Mesothelial cell of epicardium (in vitro differentiated cells): ENCODE data around the gene PRKAG1. TPM values are rescaled to one million over a fixed set of nuclear protein-coding genes. Genes with fewer than 3 reads are reported as not detected.

Experiments used
- DNase-seq, 2 experiments: peaks; one replicate each; pipeline ENCODE4 v3.0.0; 2021; ENCODE audit warnings: low spot score in 2 of 2; ENCODE audit not compliant: unreplicated experiment in 2 of 2
- H3K27ac Mint-ChIP-seq: 2 replicates; pipeline ENCODE4 v1.8.0; 2021; ENCODE audit warnings: mixed read lengths
- H3K27me3 Mint-ChIP-seq: 2 replicates; pipeline ENCODE4 v1.8.0; 2021; ENCODE audit warnings: low read depth, mixed read lengths
- H3K36me3 Mint-ChIP-seq: 2 replicates; pipeline ENCODE4 v1.8.0; 2021; ENCODE audit warnings: mixed read lengths
- H3K4me1 Mint-ChIP-seq: 2 replicates; pipeline ENCODE4 v1.8.0; 2021; ENCODE audit warnings: mixed read lengths
- H3K4me3 Mint-ChIP-seq: 2 replicates; pipeline ENCODE4 v1.8.0; 2021; ENCODE audit warnings: mild to moderate bottlenecking, moderate library complexity, mixed read lengths
- H3K9me3 Mint-ChIP-seq: 2 replicates; pipeline ENCODE4 v1.8.0; 2021; ENCODE audit warnings: mixed read lengths
- total RNA-seq: library from RNA; stranded (reverse); gene quantifications from 3 replicates; pipeline ENCODE4 v1.2.1, GENCODE V29; 2021
- TF ChIP-seq, protein P1 (sequence below): fragments of 200-600 bp; sonication (generic); IDR thresholded peaks from one replicate; pipeline ENCODE4 v1.5.0; 2021; ENCODE audit warnings: antibody characterized with exemption; ENCODE audit not compliant: unreplicated experiment

The PRKAG1 gene
- total RNA-seq, 1 donor from 2014 or later = 61.8 TPM

DNA sequence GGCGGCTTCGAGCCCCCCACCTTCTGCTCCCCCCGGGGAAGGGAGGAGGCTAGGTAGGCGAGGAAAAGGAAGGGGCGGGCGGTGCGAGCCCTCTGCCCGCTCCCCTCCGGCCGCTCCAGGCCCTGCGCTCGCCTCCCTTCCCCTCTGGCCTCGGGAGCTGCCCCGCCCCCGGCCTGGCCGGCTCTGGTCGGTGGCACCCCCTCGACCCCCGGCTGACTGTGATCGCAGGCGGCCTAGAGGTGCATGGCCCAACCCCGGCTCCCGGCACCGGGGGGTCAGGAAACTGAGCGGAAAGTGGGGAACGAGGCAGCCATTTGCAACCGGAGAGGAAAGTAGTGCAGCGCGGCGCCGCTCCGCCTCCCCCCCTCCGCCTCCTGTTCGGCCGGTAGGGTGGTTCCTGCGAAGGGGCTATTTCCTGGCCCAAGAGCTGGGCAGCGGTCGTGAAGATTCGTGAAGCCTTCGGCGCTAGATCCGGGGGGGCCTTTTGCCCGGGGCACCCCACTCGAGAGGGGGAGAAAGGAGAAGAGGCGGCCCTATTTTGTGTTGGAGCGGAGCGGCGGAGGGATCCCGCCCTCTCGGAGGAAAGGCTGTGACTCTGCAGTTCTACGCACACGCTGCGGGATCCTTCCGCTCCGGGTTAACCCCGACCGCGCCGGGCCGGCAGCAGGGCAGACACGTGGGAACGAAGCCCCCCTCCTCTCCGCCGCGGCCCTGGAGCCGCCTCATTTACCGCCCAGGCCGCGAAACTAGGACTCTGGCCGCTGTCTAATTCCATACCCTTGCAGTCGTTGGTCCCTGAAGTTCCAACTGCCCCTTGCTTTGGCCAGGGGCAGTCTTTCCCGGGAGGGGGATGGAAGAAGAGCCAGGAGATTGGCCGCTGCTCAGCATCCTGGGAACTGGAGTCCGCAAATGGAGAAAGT is 41.9 kb upstream of the PRKAG1 start, which contains the start of gene KMT2D:
TSS of gene KMT2D (minus strand) at position 558 of the 920 bp plus-strand sequence. CDS start 5,470 bp downstream, outside the sequence.
- no peaks in the 10 kb centered on the region for H3K36me3 Mint-ChIP-seq
- H3K9me3 Mint-ChIP-seq = no peaks in the 10 kb centered on the region
- DNase-seq = peak; percentile 90 to 91
- H3K4me1 Mint-ChIP-seq = peaks cover 47% of the 10 kb centered on the region
- no peaks in the 10 kb centered on the region for H3K27me3 Mint-ChIP-seq
- peak within 1 kb of the TSS; percentile 98 for H3K27ac Mint-ChIP-seq
- H3K4me3 Mint-ChIP-seq = peak within 1 kb of the TSS; percentile 96
- TF ChIP-seq, protein P1, sequence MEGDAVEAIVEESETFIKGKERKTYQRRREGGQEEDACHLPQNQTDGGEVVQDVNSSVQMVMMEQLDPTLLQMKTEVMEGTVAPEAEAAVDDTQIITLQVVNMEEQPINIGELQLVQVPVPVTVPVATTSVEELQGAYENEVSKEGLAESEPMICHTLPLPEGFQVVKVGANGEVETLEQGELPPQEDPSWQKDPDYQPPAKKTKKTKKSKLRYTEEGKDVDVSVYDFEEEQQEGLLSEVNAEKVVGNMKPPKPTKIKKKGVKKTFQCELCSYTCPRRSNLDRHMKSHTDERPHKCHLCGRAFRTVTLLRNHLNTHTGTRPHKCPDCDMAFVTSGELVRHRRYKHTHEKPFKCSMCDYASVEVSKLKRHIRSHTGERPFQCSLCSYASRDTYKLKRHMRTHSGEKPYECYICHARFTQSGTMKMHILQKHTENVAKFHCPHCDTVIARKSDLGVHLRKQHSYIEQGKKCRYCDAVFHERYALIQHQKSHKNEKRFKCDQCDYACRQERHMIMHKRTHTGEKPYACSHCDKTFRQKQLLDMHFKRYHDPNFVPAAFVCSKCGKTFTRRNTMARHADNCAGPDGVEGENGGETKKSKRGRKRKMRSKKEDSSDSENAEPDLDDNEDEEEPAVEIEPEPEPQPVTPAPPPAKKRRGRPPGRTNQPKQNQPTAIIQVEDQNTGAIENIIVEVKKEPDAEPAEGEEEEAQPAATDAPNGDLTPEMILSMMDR = no peak

DNA sequence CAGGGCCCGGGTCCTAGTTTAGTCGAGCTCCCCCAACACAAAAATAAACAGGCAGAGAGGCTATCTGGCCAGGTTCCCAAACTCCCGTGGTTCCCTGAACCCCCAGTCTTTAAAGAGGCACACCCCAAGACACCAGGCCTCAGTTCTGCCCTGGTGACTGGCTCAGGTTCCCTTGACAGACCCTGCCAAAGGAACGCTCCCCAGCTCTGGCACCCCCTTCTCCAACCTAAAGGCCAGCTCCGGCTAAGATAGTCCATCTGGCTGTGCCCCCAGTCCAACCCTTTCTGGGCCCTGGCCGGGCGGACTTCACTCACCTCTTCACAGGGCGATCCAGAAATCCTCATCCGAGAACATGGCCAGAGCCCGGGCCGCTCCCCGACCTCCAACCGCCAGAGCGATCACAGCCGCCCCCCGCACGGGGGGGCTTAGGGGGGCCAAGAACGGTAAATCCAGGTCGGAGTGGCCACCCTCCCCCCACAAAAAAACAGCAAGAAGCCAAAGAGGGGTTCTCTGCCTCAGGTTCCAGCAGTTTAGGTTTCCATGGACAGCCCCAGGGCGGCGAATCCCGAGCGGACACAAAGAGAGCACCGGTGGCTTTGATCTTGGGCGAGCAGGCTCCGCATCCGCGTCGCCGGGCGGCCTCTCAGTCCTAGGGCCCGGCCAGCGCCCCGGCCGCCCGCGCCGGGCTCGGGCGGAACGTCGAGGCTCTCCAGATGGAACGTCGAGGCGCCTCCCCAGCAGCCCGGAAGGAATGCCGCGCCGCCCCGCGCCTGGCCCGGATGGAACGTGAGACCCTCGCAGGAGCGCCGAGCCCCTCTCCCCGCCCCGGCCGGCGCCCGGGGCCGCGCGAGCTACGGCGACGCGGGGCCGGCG is 41.0 kb upstream of the PRKAG1 start:
- peaks cover 7% of the 10 kb centered on the region for H3K36me3 Mint-ChIP-seq
- TF ChIP-seq, protein P1 = no peak
- H3K4me3 Mint-ChIP-seq = peak overlapping the region; percentile 96
- no peaks in the 10 kb centered on the region for H3K27me3 Mint-ChIP-seq
- H3K9me3 Mint-ChIP-seq = no peaks in the 10 kb centered on the region
- peaks cover 47% of the 10 kb centered on the region for H3K4me1 Mint-ChIP-seq
- H3K27ac Mint-ChIP-seq = peak overlapping the region; percentile 95
- DNase-seq = peak in 1 of 2 experiments; percentile 69

DNA sequence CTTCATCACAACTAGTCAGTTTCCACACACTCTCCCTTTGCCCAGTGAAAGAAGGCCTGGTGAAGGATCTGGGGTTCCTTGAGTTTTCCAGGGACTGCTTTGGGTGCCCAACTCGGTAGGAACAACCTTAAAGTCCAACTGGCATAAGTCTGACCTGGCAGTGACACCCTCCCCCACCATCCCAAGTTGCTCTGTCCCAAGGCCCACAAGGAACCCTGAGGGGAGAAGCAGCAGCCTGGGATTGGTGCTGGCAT is 40.4 kb upstream of the PRKAG1 start:
- peak overlapping the region; percentile 96 for H3K4me3 Mint-ChIP-seq
- TF ChIP-seq, protein P1 = no peak
- DNase-seq = no peak
- peaks cover 7% of the 10 kb centered on the region for H3K36me3 Mint-ChIP-seq
- peak overlapping the region; percentile 95 for H3K27ac Mint-ChIP-seq
- no peaks in the 10 kb centered on the region for H3K27me3 Mint-ChIP-seq
- no peaks in the 10 kb centered on the region for H3K9me3 Mint-ChIP-seq
- peaks cover 45% of the 10 kb centered on the region for H3K4me1 Mint-ChIP-seq

DNA sequence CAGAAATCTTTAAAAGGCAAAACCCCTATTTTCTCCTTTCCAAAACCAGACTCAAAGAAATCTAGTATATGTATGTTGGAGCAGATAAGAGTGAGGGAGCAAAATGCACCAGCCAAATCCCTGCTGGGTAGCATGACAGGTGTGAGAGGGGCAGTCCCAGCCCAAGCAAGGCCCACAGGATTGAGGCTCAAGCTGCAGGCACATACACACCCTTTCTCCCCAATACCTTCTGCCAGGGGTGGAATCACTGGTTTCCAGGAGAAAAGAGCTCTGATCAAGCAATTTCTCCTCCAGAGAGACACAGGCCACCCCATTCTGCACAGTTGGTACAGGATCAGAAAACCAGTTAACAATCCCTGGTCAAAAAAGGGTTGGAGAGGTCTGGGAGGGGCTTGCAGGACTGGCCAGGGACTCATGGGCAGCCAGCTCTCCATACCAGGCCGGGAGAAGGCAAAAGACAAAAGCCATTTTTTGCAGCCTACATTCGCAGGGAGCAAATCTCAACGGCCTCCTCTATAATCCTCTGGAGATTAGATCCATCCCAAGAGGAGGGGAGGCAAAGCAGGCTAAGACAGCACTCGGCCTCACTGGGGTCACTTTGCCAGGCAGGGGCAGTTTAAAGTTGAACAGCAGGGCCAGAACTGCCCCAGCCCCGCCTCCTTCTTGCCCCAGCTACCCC is 39.9 kb upstream of the PRKAG1 start:
- H3K9me3 Mint-ChIP-seq = no peaks in the 10 kb centered on the region
- H3K4me3 Mint-ChIP-seq = peak overlapping the region; percentile 96
- no peak for DNase-seq
- H3K27ac Mint-ChIP-seq = peak overlapping the region; percentile 95
- TF ChIP-seq, protein P1 = no peak
- H3K4me1 Mint-ChIP-seq = peaks cover 45% of the 10 kb centered on the region
- peaks cover 7% of the 10 kb centered on the region for H3K36me3 Mint-ChIP-seq
- H3K27me3 Mint-ChIP-seq = no peaks in the 10 kb centered on the region

DNA sequence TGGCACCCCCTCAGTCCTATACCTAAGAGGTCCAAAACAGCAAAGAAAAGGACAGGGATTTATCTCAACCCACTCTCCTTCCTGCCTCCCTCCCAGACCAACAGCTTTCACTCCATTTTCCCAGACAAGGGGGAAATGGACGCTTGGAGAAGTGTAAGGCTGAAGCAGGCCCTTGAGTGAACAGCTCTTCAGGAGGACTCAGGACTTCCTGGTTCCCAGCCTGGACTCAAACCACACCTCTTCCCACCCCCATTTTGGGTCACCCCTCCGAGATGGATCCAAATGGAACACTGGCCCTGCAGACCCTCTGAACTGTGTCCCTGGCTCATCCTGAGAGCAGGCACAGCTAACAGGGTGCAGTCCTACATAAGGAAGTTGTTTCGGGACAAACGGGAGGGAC is 39.3 kb upstream of the PRKAG1 start:
- H3K27ac Mint-ChIP-seq = peak overlapping the region; percentile 95
- DNase-seq = no peak
- H3K4me3 Mint-ChIP-seq = peak overlapping the region; percentile 96
- peaks cover 11% of the 10 kb centered on the region for H3K36me3 Mint-ChIP-seq
- TF ChIP-seq, protein P1 = no peak
- H3K4me1 Mint-ChIP-seq = peaks cover 45% of the 10 kb centered on the region
- H3K27me3 Mint-ChIP-seq = no peaks in the 10 kb centered on the region
- H3K9me3 Mint-ChIP-seq = no peaks in the 10 kb centered on the region
